Skeletal muscle tissue (tissue), 4 donors: ENCODE data around the gene RXRA. TPM values are rescaled to one million over a fixed set of nuclear protein-coding genes. Genes with fewer than 3 reads are reported as not detected.
A peak's percentile ranks its signal among the peaks of the same experiment; 100 is the strongest.

Experiments used
- H3K27ac ChIP-seq: one replicate; pipeline ENCODE4 v1.7.0; 2013; ENCODE audit warnings: mild to moderate bottlenecking, low read depth, low read length, inconsistent platforms
- H3K27me3 ChIP-seq, 3 donors: one replicate each; pipeline ENCODE4 v1.7.0; 2013; ENCODE audit warnings: low read length in 3 of 3; ENCODE audit not compliant: control insufficient read depth in 3 of 3, insufficient read depth in 3 of 3
- H3K36me3 ChIP-seq, 3 donors: one replicate each; pipeline ENCODE4 v1.7.0; 2013; ENCODE audit warnings: low read length in 3 of 3; ENCODE audit not compliant: control insufficient read depth in 3 of 3, insufficient read depth in 3 of 3
- H3K4me1 ChIP-seq, 3 donors: one replicate each; pipeline ENCODE4 v1.7.0; 2013; ENCODE audit warnings: low read length in 3 of 3, mild to moderate bottlenecking in 3 of 3; ENCODE audit not compliant: control insufficient read depth in 3 of 3, insufficient read depth in 3 of 3
- H3K4me3 ChIP-seq, 3 donors: one replicate each; pipeline ENCODE4 v1.7.0; 2013; ENCODE audit warnings: low read length in 3 of 3
- H3K9ac ChIP-seq, 3 donors: one replicate each; pipeline ENCODE4 v1.7.0; 2013; ENCODE audit warnings: low read length in 3 of 3, mild to moderate bottlenecking in 3 of 3, moderate library complexity in 2 of 3, low read depth in 1 of 3
- H3K9me3 ChIP-seq, 3 donors: one replicate each; pipeline ENCODE4 v1.7.0; 2013; ENCODE audit warnings: low read length in 3 of 3; ENCODE audit not compliant: control insufficient read depth in 3 of 3
- total RNA-seq: library from RNA; depleted of rRNA; stranded (reverse); fragments of >200 nt; gene quantifications from one replicate; pipeline ENCODE4 v1.2.3, GENCODE V29; 2014
- donor health status: Osteomylitis.

RXRA gene
- total RNA-seq, 1 donor from 2014 or later: 11.5 TPM

GRCh38 chr9:134385915-134386314, 59.7 kb downstream of the RXRA start:
- Histone ChIP-seq H3K4me1 (peaks cover 96 to 100% (median 100%) of the 10 kb centered on the region in 3 donors), H3K4me3 (no peak overlapping the region), H3K9me3 (no peaks in the 10 kb centered on the region), H3K27ac (no peak overlapping the region), H3K36me3 (no peaks in the 10 kb centered on the region), H3K27me3 (no peaks in the 10 kb centered on the region), H3K9ac (peak overlapping the region in 1 of 3 donors; percentile 54)

- Histone ChIP-seq H3K27me3 (no peaks in the 10 kb centered on the region), H3K27ac (no peak overlapping the region), H3K9me3 (no peaks in the 10 kb centered on the region), H3K9ac (peak overlapping the region in 2 of 3 donors; percentile 53 to 54), H3K4me3 (no peak overlapping the region), H3K4me1 (peaks cover 94 to 99% (median 98%) of the 10 kb centered on the region in 3 donors), H3K36me3 (no peaks in the 10 kb centered on the region)
Measured at GRCh38 chr9:134386951-134387831, 60.9 kb downstream of the RXRA start.

GRCh38 chr9:134388289-134388808, 62.1 kb downstream of the RXRA start:
- Histone ChIP-seq H3K36me3 (no peaks in the 10 kb centered on the region), H3K4me1 (peaks cover 90 to 98% (median 98%) of the 10 kb centered on the region in 3 donors)

GRCh38 chr9:134388976-134389375, 62.7 kb downstream of the RXRA start:
- Histone ChIP-seq H3K9ac (peak overlapping the region; percentile 10 to 64 (median 34)), H3K4me3 (no peak overlapping the region), H3K36me3 (peaks cover 0 to 2% (median 0%) of the 10 kb centered on the region in 3 donors), H3K4me1 (peaks cover 84 to 98% (median 97%) of the 10 kb centered on the region in 3 donors), H3K27me3 (no peaks in the 10 kb centered on the region), H3K9me3 (no peaks in the 10 kb centered on the region), H3K27ac (no peak overlapping the region)

More at GRCh38 chr9:134388289-134388808, 62.1 kb downstream of the RXRA start:
- H3K9ac ChIP-seq: peak overlapping the region in 1 of 3 donors; percentile 64
- no peaks in the 10 kb centered on the region for H3K9me3 ChIP-seq
- H3K27me3 ChIP-seq: no peaks in the 10 kb centered on the region
- no peak overlapping the region for H3K27ac ChIP-seq
- no peak overlapping the region for H3K4me3 ChIP-seq

GRCh38 chr9:134389642-134390041, 63.4 kb downstream of the RXRA start:
- H3K9me3 ChIP-seq: no peaks in the 10 kb centered on the region
- no peak overlapping the region for H3K27ac ChIP-seq
- peaks cover 83 to 98% (median 97%) of the 10 kb centered on the region in 3 donors for H3K4me1 ChIP-seq
- H3K27me3 ChIP-seq: no peaks in the 10 kb centered on the region
- H3K4me3 ChIP-seq: no peak overlapping the region
- peak overlapping the region in 2 of 3 donors; percentile 34 to 64 for H3K9ac ChIP-seq
- peaks cover 0 to 2% (median 0%) of the 10 kb centered on the region in 3 donors for H3K36me3 ChIP-seq

GRCh38 chr9:134390537-134390936, 64.3 kb downstream of the RXRA start:
- Histone ChIP-seq H3K27me3 (no peaks in the 10 kb centered on the region), H3K4me1 (peaks cover 84 to 98% (median 97%) of the 10 kb centered on the region in 3 donors), H3K9ac (peak overlapping the region in 2 of 3 donors; percentile 20 to 64), H3K9me3 (no peaks in the 10 kb centered on the region), H3K36me3 (peaks cover 0 to 2% (median 0%) of the 10 kb centered on the region in 3 donors), H3K27ac (no peak overlapping the region), H3K4me3 (no peak overlapping the region)

- Histone ChIP-seq H3K9ac (peak overlapping the region; percentile 10 to 54 (median 20)), H3K4me1 (peaks cover 84 to 98% (median 97%) of the 10 kb centered on the region in 3 donors), H3K36me3 (peaks cover 0 to 2% (median 0%) of the 10 kb centered on the region in 3 donors), H3K9me3 (no peaks in the 10 kb centered on the region), H3K27ac (no peak overlapping the region), H3K27me3 (no peaks in the 10 kb centered on the region), H3K4me3 (no peak overlapping the region)
Measured at GRCh38 chr9:134390947-134391318, 64.7 kb downstream of the RXRA start.

- Histone ChIP-seq H3K27ac (no peak overlapping the region), H3K4me1 (peaks cover 85 to 98% (median 97%) of the 10 kb centered on the region in 3 donors)
Measured at GRCh38 chr9:134391319-134392231, 65.3 kb downstream of the RXRA start.

GRCh38 chr9:134392900-134393299, 66.6 kb downstream of the RXRA start:
- Histone ChIP-seq H3K36me3 (peaks cover 0 to 2% (median 0%) of the 10 kb centered on the region in 3 donors), H3K9me3 (no peaks in the 10 kb centered on the region), H3K27me3 (no peaks in the 10 kb centered on the region), H3K9ac (peak overlapping the region in 1 of 3 donors; percentile 16), H3K27ac (no peak overlapping the region), H3K4me1 (peaks cover 85 to 96% (median 95%) of the 10 kb centered on the region in 3 donors), H3K4me3 (no peak overlapping the region)

More at GRCh38 chr9:134391319-134392231, 65.3 kb downstream of the RXRA start:
- no peaks in the 10 kb centered on the region for H3K27me3 ChIP-seq
- H3K4me3 ChIP-seq: peak overlapping the region in 1 of 3 donors; percentile 22
- H3K9ac ChIP-seq: peak overlapping the region in 2 of 3 donors; percentile 10 to 45
- H3K36me3 ChIP-seq: peaks cover 0 to 2% (median 0%) of the 10 kb centered on the region in 3 donors
- H3K9me3 ChIP-seq: no peaks in the 10 kb centered on the region
